ENCODE results near the gene UNC13C.

DNA sequence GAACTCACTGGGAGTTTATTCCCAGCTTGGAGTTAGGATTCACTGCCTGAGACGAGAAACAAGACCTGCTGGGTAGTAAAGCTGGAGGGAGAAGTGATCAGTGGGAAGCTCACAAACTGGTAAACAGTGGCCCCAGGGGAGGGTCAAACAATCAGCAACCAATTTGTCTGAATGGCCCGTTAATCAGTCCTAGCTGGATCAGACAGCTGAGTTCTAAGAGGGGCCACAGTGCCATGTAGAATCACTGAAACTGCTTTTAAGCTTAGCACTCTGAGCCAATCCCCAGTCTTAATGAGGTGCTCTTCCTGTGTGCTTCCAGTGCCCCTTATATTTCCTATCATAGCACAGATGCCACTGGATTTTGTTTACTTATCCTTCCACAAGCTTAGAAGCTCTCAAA, 626.8 kb downstream of the UNC13C start:
- TF ChIP-seq TCF12 (IDR thresholded peaks at IDR 0.05) (no peak), MXI1 (IDR thresholded peaks at IDR 0.05; ENCODE audit: low read depth, low read length) (no peak), TAF1 (IDR thresholded peaks at IDR 0.05; ENCODE audit: borderline replicate concordance, low read depth, low read length) (no peak), POLR2AphosphoS5 (IDR thresholded peaks at IDR 0.05; ENCODE audit: low read depth, low read length) (no peak), EP300 (IDR thresholded peaks at IDR 0.05; ENCODE audit: borderline replicate concordance in 1 of 2, low read depth in 1 of 2, low read length in 1 of 2) (no peak)
- TF ChIP-seq, protein P1, sequence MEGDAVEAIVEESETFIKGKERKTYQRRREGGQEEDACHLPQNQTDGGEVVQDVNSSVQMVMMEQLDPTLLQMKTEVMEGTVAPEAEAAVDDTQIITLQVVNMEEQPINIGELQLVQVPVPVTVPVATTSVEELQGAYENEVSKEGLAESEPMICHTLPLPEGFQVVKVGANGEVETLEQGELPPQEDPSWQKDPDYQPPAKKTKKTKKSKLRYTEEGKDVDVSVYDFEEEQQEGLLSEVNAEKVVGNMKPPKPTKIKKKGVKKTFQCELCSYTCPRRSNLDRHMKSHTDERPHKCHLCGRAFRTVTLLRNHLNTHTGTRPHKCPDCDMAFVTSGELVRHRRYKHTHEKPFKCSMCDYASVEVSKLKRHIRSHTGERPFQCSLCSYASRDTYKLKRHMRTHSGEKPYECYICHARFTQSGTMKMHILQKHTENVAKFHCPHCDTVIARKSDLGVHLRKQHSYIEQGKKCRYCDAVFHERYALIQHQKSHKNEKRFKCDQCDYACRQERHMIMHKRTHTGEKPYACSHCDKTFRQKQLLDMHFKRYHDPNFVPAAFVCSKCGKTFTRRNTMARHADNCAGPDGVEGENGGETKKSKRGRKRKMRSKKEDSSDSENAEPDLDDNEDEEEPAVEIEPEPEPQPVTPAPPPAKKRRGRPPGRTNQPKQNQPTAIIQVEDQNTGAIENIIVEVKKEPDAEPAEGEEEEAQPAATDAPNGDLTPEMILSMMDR (IDR thresholded peaks at IDR 0.05): no peak
- TF ChIP-seq, protein P2, sequence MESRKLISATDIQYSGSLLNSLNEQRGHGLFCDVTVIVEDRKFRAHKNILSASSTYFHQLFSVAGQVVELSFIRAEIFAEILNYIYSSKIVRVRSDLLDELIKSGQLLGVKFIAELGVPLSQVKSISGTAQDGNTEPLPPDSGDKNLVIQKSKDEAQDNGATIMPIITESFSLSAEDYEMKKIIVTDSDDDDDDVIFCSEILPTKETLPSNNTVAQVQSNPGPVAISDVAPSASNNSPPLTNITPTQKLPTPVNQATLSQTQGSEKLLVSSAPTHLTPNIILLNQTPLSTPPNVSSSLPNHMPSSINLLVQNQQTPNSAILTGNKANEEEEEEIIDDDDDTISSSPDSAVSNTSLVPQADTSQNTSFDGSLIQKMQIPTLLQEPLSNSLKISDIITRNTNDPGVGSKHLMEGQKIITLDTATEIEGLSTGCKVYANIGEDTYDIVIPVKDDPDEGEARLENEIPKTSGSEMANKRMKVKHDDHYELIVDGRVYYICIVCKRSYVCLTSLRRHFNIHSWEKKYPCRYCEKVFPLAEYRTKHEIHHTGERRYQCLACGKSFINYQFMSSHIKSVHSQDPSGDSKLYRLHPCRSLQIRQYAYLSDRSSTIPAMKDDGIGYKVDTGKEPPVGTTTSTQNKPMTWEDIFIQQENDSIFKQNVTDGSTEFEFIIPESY (IDR thresholded peaks at IDR 0.05; ENCODE audit: borderline replicate concordance, low read depth): no peak
- TF ChIP-seq, protein P3, sequence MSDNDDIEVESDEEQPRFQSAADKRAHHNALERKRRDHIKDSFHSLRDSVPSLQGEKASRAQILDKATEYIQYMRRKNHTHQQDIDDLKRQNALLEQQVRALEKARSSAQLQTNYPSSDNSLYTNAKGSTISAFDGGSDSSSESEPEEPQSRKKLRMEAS (IDR thresholded peaks at IDR 0.05; ENCODE audit: low read depth): no peak
- TF ChIP-seq, protein P4, sequence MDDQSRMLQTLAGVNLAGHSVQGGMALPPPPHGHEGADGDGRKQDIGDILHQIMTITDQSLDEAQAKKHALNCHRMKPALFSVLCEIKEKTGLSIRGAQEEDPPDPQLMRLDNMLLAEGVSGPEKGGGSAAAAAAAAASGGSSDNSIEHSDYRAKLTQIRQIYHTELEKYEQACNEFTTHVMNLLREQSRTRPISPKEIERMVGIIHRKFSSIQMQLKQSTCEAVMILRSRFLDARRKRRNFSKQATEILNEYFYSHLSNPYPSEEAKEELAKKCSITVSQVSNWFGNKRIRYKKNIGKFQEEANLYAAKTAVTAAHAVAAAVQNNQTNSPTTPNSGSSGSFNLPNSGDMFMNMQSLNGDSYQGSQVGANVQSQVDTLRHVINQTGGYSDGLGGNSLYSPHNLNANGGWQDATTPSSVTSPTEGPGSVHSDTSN (IDR thresholded peaks at IDR 0.05): no peak
- TF ChIP-seq, protein P5, sequence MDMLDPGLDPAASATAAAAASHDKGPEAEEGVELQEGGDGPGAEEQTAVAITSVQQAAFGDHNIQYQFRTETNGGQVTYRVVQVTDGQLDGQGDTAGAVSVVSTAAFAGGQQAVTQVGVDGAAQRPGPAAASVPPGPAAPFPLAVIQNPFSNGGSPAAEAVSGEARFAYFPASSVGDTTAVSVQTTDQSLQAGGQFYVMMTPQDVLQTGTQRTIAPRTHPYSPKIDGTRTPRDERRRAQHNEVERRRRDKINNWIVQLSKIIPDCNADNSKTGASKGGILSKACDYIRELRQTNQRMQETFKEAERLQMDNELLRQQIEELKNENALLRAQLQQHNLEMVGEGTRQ (IDR thresholded peaks at IDR 0.05; ENCODE audit: borderline replicate concordance, low read depth, low read length): no peak
